Measurements from ENCODE around the gene VTI1A. TPM values are rescaled to one million over a fixed set of nuclear protein-coding genes. Genes with fewer than 3 reads are reported as not detected.

VTI1A gene
- total and polyA plus RNA-seq, 2 of the 13 experiments (the other 11 are each of a cell fraction or from before 2014, with no cell fraction given): 11.7 to 32.7 TPM

DNA sequence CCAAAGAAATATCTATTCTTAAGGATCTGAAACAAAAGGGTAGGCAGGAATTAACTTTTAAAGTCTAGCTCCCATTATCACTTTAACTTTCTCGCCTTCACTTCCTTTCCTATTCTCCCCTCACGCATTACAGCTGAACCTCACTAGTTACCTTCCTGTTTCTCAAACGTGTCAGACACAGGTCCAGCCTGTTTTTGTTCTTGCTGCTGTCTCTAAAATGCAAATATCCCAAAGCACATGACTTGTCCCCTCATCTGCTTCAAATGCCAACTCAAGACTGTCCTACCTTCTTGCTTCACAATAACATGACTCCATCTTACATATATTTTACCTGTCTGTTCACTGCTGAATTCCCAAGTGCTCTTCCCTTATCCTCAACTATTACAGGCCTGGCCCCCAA, 17.9 kb upstream of the VTI1A start:
- DNase-seq (ENCODE audit: low spot score) (no peak), FAIRE-seq (no peak), ATAC-seq (peak; percentile 20; the same call in 1 of the 3 replicates)
- CTCF ChIA-PET (ENCODE audit: low intra/inter-chr PET ratio, low total read pairs): no interaction called here
- no TSS peak for BruUV-seq (replicated peaks)
- peaks cover 12% of the 10 kb centered on the region for H3K4me1 ChIP-seq (ENCODE audit: insufficient read depth, low read length)
- no peak overlapping the region for H3K9ac ChIP-seq (ENCODE audit: insufficient read depth, low read depth, low read length)
- no peaks in the 10 kb centered on the region for H3K79me2 ChIP-seq (ENCODE audit: insufficient read depth, low read length)
- no peaks in the 10 kb centered on the region for H3K27me3 ChIP-seq (ENCODE audit: control insufficient read depth in 1 of 2, insufficient read depth in 2 of 2, low read length in 2 of 2)
- intact Hi-C loops (cut with micrococcal nuclease; ENCODE audit: unreplicated experiment): no loop called here
- H3K4me3 ChIP-seq (replicated peaks in 1 of 3; ENCODE audit: insufficient read depth in 1 of 3, low read depth in 2 of 3, low read length in 3 of 3): no peak overlapping the region
- in situ Hi-C loops (cut with HindIII; ENCODE audit: extremely low pct_ligation_motif_present, low pct_unique_long_range_greater_than_20kb): loop anchor here (25.0 kb wide), 2 partner anchors 92 to 292 kb away; no protein-coding TSS in a partner anchor
- H3K27ac ChIP-seq (ENCODE audit: extremely low read length, insufficient read depth, low read length): peak overlapping the region; percentile 32
- no peak overlapping the region for H2AFZ ChIP-seq (ENCODE audit: low read length)
- peak; percentile 51 for TF ChIP-seq RBM22 (optimal IDR thresholded peaks at IDR 0.05; ENCODE audit: low read length)
- no peak for TF ChIP-seq NFE2 (CRISPR knock-in tag; IDR thresholded peaks at IDR 0.05)
- no peaks in the 10 kb centered on the region for H3K9me3 ChIP-seq (ENCODE audit: low read length)
- H4K20me1 ChIP-seq (ENCODE audit: insufficient read depth, low read length): no peaks in the 10 kb centered on the region
- 89% methylated on average over 3 of the region's 3 CpGs for WGBS (ENCODE audit: low lambda C conversion rate)
- POLR2A ChIA-PET: interaction anchor here (0.7 to 1.3 kb wide), 3 partner anchors 47 to 64 kb away, joined by 3 to 4 read pairs (median 3); partner anchors contain the start of gene ACSL5
- H3K36me3 ChIP-seq (replicated peaks in 1 of 2; ENCODE audit: control insufficient read depth in 1 of 2, insufficient read depth in 2 of 2, low read length in 2 of 2): peaks cover 16 to 59% of the 10 kb centered on the region in 2 experiments
- H3K4me2 ChIP-seq (ENCODE audit: low read depth, low read length): no peak overlapping the region

DNA sequence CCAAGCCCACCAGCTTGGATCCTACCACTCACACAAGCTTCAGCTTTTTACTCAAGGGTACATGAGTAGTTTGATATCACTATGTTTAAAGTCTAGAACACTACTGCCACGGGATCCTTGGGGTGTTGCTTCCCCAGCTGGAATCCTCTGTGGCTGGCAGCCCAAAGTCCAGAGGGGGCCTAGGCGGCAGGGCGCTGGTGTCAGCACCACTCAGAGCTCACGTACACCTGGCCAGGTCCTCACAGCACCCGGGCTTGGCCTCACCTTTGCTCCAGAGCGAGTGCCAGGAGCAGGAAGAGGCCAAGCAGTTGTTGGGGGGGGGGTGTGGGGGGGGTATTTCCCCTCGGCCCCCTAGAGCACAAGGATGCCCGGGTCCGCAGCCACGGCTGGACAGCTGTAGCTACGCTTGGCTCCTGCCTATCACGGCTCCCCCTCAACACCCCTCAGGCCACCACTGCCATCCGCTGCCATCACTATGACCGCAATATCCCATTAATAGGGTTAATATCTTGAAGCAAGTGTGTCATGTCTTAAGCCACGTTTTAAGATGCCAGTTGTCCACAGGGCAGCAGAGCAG, 17.3 kb upstream of the VTI1A start:
- intact Hi-C loops (cut with micrococcal nuclease; ENCODE audit: unreplicated experiment): no loop called here
- Histone ChIP-seq H4K20me1 (ENCODE audit: insufficient read depth, low read length) (no peaks in the 10 kb centered on the region), H3K27me3 (ENCODE audit: control insufficient read depth in 1 of 2, insufficient read depth in 2 of 2, low read length in 2 of 2) (no peaks in the 10 kb centered on the region), H3K36me3 (replicated peaks in 1 of 2; ENCODE audit: control insufficient read depth in 1 of 2, insufficient read depth in 2 of 2, low read length in 2 of 2) (peaks cover 16 to 59% of the 10 kb centered on the region in 2 experiments), H3K79me2 (ENCODE audit: insufficient read depth, low read length) (no peaks in the 10 kb centered on the region), H3K9ac (ENCODE audit: insufficient read depth, low read depth, low read length) (no peak overlapping the region), H2AFZ (ENCODE audit: low read length) (no peak overlapping the region), H3K9me3 (ENCODE audit: low read length) (no peaks in the 10 kb centered on the region), H3K4me3 (replicated peaks in 1 of 3; ENCODE audit: insufficient read depth in 1 of 3, low read depth in 2 of 3, low read length in 3 of 3) (no peak overlapping the region), H3K27ac (ENCODE audit: extremely low read length, insufficient read depth, low read length) (peak overlapping the region; percentile 32), H3K4me1 (ENCODE audit: insufficient read depth, low read length) (peaks cover 12% of the 10 kb centered on the region), H3K4me2 (ENCODE audit: low read depth, low read length) (no peak overlapping the region)
- FAIRE-seq (no peak), DNase-seq (ENCODE audit: low spot score) (no peak), ATAC-seq (peak; percentile 73)
- ChIA-PET POLR2A (interaction anchor here (1.2 to 1.3 kb wide), 2 partner anchors 47 to 56 kb away, joined by 3 to 4 read pairs; partner anchors contain the start of gene ACSL5), CTCF (ENCODE audit: low intra/inter-chr PET ratio, low total read pairs) (no interaction called here)
- WGBS (ENCODE audit: low lambda C conversion rate): 81% methylated on average over 11 of the region's 15 CpGs
- no TSS peak for BruUV-seq (replicated peaks)
- in situ Hi-C loops (cut with HindIII; ENCODE audit: extremely low pct_ligation_motif_present, low pct_unique_long_range_greater_than_20kb): loop anchor here (25.0 kb wide), 2 partner anchors 92 to 292 kb away; no protein-coding TSS in a partner anchor
- peak; percentile 58 for TF ChIP-seq POLR2G (IDR thresholded peaks at IDR 0.05; ENCODE audit: low read depth, low read length)
- no peak for TF ChIP-seq ARNTL (CRISPR knock-in tag; IDR thresholded peaks at IDR 0.05)
- TF ChIP-seq, protein P1, sequence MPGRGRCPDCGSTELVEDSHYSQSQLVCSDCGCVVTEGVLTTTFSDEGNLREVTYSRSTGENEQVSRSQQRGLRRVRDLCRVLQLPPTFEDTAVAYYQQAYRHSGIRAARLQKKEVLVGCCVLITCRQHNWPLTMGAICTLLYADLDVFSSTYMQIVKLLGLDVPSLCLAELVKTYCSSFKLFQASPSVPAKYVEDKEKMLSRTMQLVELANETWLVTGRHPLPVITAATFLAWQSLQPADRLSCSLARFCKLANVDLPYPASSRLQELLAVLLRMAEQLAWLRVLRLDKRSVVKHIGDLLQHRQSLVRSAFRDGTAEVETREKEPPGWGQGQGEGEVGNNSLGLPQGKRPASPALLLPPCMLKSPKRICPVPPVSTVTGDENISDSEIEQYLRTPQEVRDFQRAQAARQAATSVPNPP (CRISPR knock-in tag; IDR thresholded peaks at IDR 0.05): no peak
- TF ChIP-seq KDM2A (CRISPR knock-in tag; IDR thresholded peaks at IDR 0.05; ENCODE audit: borderline replicate concordance, low read depth): 0 out of 2 replicates have a peak, but pooled peaks have one; percentile 29
- TF ChIP-seq, protein P2, sequence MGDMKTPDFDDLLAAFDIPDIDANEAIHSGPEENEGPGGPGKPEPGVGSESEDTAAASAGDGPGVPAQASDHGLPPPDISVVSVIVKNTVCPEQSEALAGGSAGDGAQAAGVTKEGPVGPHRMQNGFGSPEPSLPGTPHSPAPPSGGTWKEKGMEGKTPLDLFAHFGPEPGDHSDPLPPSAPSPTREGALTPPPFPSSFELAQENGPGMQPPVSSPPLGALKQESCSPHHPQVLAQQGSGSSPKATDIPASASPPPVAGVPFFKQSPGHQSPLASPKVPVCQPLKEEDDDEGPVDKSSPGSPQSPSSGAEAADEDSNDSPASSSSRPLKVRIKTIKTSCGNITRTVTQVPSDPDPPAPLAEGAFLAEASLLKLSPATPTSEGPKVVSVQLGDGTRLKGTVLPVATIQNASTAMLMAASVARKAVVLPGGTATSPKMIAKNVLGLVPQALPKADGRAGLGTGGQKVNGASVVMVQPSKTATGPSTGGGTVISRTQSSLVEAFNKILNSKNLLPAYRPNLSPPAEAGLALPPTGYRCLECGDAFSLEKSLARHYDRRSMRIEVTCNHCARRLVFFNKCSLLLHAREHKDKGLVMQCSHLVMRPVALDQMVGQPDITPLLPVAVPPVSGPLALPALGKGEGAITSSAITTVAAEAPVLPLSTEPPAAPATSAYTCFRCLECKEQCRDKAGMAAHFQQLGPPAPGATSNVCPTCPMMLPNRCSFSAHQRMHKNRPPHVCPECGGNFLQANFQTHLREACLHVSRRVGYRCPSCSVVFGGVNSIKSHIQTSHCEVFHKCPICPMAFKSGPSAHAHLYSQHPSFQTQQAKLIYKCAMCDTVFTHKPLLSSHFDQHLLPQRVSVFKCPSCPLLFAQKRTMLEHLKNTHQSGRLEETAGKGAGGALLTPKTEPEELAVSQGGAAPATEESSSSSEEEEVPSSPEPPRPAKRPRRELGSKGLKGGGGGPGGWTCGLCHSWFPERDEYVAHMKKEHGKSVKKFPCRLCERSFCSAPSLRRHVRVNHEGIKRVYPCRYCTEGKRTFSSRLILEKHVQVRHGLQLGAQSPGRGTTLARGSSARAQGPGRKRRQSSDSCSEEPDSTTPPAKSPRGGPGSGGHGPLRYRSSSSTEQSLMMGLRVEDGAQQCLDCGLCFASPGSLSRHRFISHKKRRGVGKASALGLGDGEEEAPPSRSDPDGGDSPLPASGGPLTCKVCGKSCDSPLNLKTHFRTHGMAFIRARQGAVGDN (CRISPR knock-in tag; IDR thresholded peaks at IDR 0.05): peak; percentile 37; the same call in 1 of the 2 replicates
- TF ChIP-seq ZNF768 (CRISPR knock-in tag; IDR thresholded peaks at IDR 0.05): peak; percentile 52; the same call in 1 of the 2 replicates
- TF ChIP-seq AGO2 (optimal IDR thresholded peaks at IDR 0.05; ENCODE audit: low read depth, low read length): peak; percentile 86

Measured in HepG2 (cell line).